Activated CD4-positive, alpha-beta T cell treated with anti-CD3 and anti-CD28 coated beads, Interleukin-2, amount 50 U/mL, for 4 hours (primary cell): ENCODE measurements around the gene PBX2.
"Not testable (repeated sequence)": the region's sequence is repeated elsewhere in the genome, so short reads cannot be mapped to it uniquely, and the experiment has no call there.

ENCODE experiments used
- DNase-seq, 2 experiments: peaks; one replicate each; pipeline ENCODE4 v3.0.0-alpha.2; 2020

The PBX2 gene, protein sequence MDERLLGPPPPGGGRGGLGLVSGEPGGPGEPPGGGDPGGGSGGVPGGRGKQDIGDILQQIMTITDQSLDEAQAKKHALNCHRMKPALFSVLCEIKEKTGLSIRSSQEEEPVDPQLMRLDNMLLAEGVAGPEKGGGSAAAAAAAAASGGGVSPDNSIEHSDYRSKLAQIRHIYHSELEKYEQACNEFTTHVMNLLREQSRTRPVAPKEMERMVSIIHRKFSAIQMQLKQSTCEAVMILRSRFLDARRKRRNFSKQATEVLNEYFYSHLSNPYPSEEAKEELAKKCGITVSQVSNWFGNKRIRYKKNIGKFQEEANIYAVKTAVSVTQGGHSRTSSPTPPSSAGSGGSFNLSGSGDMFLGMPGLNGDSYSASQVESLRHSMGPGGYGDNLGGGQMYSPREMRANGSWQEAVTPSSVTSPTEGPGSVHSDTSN

DNA sequence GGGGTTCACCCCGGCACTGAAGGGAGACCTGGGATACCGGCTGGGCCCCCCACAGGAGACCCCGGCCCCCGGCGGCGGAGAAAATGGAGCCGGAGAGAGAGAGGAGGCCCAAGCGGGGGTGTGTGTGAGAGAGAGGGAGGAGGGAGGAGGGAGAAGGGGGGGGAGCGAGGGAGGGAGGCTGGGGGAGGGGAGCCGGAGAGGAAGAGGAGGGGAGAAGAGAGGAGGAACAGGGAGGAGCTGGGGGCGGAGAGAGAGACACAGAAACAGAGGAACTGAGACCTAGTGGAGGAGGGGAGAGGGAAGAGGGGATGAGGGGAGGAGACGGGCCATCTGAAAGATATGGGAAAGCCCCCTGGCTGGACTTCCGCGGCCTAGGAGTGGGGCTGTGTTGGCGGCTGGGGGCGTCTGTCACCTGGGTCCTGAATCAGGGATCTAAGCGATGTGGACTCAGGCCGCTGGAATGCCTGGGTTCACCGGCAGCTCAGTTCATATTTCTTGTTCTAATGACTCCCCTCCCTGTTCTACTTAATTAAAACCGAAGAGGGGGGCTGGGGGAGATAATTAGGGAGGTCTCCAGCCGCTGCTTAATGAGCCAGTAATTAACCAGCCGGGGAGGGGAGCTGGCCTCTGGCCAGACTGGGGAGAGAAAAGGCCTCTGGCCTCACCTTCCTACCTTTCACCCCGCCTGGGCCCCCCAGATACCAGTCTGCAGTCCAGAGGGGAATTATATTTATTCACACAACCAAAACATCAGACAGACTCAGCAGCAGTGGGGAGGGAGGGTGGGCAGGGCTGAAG, at the start of gene PBX2:
Gene PBX2 (minus strand): TSS at position 149 of the 798 bp plus-strand sequence. CDS start 287 bp downstream, outside the sequence.
- peak; percentile 86 to 89 for DNase-seq

GRCh38 chr6:32239462-32239861, 49.5 kb upstream of the PBX2 start:
- DNase-seq = no peak

DNA sequence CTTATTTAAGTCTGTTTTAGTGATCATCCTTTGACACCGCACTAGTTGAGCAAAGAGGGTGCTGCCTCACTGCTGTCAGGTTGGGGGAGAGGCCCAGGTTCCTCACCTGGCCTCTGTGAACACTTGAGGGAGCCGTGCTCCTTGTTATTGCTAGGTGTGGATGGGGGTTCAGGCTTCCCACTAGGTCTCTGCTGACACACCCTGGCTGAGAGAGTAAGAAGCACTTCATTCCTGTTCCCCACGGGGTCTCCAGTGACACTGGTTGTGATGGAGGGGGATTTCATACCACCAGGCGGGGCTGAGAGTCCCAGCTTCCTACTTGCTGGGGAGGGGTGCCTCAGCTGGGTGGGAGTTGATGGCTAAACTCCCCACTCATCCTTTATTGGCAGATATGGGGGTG, 44.9 kb upstream of the PBX2 start:
- no peak for DNase-seq

GRCh38 chr6:32226434-32226833, 36.4 kb upstream of the PBX2 start:
- DNase-seq = no peak

- no peak for DNase-seq
These were observed 34.7 kb upstream of the PBX2 start for GRCh38 chr6:32224696-32225095.

DNA sequence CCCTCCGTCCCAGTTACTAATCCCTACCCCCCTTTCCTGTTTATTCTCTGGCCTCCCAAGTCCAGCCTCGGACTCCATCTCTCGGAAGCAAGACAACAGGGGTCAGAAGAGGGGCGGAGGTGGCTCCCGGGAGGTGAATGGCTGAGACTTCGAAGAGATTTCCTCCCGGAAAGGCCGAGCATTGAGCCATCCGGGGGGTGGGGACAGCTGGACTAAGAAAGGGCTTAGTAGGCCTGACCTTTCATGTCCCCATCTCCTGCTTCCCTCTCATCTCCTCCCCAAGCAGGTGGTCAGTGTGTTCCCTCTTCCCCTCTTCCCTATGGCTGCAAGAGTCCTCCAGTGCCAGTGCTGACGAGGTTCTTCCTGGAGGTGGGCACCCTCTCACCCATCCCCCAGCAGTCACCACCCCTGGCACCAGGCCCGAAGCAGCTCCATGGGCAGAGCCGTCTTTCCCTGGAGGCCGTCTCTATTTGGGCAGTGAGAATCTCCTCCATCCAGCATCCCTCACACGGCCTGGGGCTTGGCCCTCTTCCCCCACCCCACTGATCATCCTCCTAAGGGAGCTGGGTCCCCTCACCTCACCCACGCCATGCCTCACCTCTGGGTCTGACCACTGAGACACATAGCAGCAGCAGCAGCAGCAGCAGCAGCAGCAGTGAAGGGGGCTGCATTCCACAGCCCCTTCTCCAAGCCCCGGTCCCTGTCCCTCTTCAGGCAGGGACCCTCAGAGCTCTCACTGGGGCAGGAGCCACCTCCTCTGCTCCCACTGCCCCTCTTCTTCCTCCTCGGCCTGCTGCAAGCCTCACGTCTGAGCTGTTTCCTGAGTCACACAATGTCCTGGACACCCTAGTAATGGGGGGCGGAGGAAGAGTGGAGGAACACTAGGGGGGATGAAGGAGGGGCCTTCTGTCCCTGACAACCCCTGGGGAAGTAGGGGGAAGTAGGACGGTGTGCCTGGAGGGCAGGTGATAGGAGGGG, 33.5 kb upstream of the PBX2 start, which contains the start of gene NOTCH4:
Gene NOTCH4 (minus strand): TSS at position 810 of the 978 bp plus-strand sequence. CDS start 139 bp downstream, at position 671.
- no peak for DNase-seq

GRCh38 chr6:32222333-32223230, 32.6 kb upstream of the PBX2 start:
- no peak for DNase-seq

GRCh38 chr6:32220021-32220420, 30.0 kb upstream of the PBX2 start:
- DNase-seq = no peak

DNA sequence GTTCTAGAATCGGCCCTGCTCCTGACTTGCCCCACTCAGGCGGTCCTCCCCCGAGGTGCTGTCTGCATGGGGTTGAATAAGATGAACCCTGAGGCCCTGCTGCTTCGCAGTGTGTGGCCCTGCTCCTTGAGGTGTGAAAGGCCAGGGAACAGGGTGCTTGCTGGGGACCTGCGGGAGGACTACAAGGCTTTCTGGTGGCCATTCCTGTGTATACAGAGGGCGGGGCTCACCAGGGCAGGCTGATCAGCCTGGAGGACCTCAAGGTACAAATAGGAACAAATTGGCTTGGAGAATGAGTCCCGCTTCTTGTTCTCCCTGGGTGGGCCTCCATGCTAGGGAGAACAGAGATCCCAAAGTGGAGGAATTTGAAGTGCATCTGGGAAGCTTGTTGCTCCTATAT, 28.2 kb upstream of the PBX2 start:
- DNase-seq = no peak

- DNase-seq = no peak
These were observed 27.0 kb upstream of the PBX2 start for GRCh38 chr6:32216998-32217397.

GRCh38 chr6:32216285-32216684, 26.3 kb upstream of the PBX2 start:
- no peak for DNase-seq

GRCh38 chr6:32215617-32216016, 25.6 kb upstream of the PBX2 start:
- no peak for DNase-seq

DNA sequence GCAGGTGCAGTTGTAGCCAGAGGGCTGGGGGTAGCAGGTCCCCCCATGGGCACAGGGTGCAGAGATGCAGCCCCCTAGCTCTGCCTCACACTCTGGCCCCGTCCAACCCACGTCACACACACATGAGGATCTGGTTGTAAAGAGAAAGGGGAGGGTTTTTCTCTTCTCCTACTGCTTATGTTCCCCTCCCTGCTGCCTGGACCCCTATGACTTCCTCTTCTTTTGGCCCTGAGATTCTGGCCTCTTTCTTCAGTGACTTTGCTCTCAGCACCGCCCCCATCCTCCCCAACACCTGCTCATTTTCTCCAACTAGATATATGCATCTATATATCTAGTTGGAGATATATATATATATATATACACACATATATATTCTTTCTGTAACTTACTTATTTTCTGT, 24.1 kb upstream of the PBX2 start:
- DNase-seq = no peak

DNA sequence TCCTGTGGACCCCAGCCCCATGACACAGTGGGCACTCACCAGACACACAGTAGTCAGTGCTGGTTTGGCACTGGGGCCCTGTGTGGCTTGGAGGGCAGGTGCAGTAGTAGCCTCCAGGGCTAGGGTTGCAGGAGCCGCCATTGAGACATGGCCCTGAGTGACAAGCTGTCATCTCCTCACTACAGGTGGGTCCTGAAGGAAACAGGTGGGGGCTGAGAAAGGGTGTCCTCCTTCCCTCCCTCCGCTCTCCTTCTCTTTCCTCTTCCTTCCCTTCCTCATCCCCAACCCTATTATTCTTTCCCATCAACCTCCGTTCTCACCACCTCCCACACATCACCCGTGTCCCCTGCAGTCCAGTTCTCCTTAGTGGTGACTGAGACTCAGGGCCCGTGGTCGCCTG, 23.6 kb upstream of the PBX2 start:
- DNase-seq = no peak

- DNase-seq = no peak
These were observed 22.2 kb upstream of the PBX2 start for GRCh38 chr6:32212076-32212760.

- not testable (repeated sequence) for DNase-seq
These were observed 21.4 kb upstream of the PBX2 start for GRCh38 chr6:32211432-32211831.

DNA sequence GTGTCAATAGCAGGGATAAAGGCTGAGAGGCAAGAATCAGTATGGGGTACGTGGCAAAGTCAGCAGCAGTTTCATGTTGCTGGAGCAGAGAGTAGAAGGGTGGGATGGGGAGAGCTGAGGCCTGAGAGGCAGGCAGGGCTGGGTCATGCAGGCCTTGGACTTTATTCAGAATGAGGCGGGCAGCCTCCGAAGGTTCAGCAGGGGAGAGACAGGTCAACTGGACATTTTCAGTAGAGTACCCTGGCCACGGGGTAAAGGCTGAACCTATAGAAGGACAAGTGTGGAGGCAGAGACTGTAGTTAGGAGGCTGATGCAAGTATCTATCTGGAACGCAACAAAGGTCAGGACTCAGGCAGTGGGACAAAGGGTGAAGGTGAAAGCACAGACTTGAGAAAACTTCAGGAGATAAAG, 20.2 kb upstream of the PBX2 start:
- DNase-seq = no peak

DNA sequence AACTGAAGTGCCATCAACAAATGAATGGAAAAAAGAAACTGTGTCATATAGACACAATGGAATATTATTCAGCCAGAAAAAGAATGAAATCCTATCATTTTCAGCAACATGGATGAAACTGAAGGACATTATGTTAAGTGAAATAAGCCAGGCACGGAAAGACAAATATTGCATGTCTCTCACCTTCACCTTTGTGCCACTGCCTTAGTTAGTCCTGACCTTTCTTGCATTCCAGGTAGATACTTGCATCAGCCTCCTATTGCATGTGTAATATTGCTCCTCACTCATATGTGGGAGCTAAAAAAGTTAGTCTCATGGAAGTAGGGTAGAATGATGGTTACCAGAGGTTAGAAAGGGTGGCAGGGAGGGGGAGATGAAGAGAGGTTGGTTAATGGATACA, 19.0 kb upstream of the PBX2 start:
- no peak for DNase-seq

DNA sequence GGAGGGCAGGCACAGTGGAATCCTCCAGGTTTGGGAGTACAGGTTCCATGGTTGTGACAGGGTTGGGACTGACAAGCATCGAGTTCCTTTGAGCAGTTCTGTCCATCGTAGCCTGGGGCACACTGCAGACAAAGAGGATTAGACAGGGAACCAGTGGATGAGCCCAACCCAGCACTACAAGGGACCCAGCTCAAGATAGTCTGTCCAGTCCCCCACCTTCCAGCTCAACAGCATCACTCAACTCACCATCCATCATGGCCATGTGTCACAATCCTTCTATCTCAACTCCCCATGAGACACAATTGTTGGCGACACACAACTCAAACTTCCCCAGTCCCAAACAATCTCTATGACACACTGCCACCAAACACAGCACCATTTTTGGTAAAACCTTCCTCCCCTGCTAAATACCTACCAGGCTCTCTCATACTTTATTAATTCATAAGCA, 14.3 kb upstream of the PBX2 start:
- DNase-seq = no peak

DNA sequence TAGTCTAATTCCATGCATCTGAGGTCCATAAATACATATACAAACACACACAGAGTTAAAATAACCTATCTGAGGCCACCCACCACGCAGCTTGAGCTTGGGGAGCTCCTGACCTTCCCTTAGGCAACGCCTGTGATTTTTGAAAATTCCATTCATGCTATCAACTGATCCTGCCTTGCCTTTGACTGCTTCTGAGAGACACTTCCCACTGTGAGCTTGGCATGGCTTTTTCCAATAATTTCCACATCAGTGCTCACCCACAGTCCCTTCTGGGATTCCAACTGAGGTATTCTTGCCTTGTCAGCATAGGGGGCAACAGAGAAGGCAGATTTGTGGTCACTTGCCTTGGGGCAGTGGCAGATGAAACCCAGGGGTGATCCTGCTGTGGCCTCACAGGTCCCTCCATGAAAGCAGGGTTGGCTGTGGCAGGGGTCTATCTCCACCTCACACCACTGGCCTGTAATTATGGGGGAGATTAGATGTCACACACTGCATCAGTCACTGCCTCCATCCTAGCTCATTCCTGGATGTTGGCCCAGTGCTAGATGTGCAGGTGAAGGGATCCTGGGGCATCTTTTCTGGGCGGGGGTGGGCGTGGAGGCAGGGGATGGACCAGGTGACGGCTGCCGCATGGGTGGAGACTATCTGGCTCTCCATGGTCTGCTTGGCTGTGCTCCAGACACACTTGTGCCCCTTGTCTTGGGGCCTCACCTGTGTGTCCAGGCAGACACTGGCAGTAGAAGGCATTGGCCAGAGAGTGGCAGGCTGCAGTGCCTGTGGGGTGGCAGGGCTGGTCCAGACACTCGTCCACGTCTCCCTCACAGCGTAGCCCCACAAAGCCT, 13.6 kb upstream of the PBX2 start:
- no peak for DNase-seq
